HG03460 (cell line): ENCODE measurements around the gene PRDM5.

Source experiments
- ATAC-seq: cut with Tn5 transposase; IDR thresholded peaks from one replicate; pipeline ENCODE4 v1.9.1; 2021; ENCODE audit not compliant: unreplicated experiment

Gene PRDM5

GRCh38 chr4:120821977-120822376 is 100.5 kb downstream of the PRDM5 start:
- no peak for ATAC-seq

DNA sequence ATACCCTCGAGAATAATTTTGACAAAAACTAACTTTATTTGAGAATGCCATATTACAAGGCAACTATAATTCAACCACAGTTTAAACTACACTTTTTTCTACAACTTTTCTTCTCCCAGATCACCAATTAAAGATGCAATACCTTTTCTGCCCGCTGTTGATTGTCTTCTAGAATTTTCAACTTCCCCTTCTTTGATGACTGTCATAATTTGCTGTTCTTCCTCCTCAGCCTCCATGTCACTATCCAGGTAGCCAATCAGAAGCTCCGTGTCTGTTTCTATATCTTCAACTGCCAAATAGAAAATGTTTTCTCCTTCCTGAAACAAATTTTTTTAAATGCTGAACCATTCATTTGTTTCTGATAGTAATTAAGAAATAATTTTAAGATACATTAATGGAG is 101.5 kb downstream of the PRDM5 start:
- ATAC-seq: no peak

DNA sequence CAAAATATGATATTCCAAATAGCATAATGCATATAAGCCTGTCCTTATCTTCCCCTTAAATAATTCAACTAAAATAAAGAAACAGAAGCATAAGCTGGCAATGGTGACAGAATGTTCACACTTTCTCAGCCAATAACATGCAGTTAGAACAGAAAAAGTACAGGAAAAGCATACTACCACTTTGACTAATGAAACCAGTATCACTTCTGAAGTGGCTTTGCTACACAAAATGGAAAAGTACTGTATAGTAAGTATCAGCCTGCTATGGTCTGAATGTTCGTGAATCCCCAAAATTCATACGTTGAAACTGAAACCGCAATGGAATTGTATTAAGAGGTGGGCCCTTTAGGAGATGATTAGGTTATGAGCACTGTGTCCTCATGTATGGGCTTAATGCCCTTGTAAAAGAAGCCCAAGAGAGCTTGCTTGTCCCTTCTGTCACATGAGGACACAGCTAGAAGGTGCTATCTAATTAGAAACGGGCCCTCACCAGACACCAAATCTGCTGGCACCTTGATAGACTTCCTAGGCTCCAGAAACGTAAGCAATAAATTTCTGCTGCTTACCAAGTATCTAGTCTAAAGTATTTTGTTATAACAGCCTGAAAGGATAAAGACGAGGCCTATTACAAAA is 102.6 kb downstream of the PRDM5 start:
- ATAC-seq: no peak

- ATAC-seq: no peak
Measured at GRCh38 chr4:120816296-120816965, 106.1 kb downstream of the PRDM5 start.

- ATAC-seq: no peak
Measured at GRCh38 chr4:120815361-120815760, 107.2 kb downstream of the PRDM5 start.

GRCh38 chr4:120814886-120815285 is 107.6 kb downstream of the PRDM5 start:
- no peak for ATAC-seq

DNA sequence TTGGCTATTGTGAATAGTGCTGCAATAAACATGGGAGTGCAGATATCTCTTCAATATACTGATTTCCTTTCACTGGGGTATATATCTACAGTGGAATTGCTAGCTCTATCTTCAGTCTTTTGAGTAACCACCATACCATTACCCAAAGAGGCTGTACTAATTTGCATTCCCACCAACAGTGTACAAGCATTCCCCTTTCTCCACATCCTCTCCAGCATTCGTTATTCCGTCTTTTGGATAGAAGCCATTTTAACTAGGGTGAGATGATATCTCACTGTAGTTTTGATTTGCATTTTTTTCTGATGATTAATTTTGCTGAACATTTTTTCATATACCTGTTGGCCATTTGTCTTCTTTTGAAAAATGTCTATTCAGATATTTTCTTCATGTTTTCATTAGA is 110.3 kb downstream of the PRDM5 start:
- ATAC-seq: no peak

- ATAC-seq: no peak
Measured at GRCh38 chr4:120809518-120809917, 113.0 kb downstream of the PRDM5 start.

GRCh38 chr4:120808475-120809141 is 113.9 kb downstream of the PRDM5 start:
- no peak for ATAC-seq

DNA sequence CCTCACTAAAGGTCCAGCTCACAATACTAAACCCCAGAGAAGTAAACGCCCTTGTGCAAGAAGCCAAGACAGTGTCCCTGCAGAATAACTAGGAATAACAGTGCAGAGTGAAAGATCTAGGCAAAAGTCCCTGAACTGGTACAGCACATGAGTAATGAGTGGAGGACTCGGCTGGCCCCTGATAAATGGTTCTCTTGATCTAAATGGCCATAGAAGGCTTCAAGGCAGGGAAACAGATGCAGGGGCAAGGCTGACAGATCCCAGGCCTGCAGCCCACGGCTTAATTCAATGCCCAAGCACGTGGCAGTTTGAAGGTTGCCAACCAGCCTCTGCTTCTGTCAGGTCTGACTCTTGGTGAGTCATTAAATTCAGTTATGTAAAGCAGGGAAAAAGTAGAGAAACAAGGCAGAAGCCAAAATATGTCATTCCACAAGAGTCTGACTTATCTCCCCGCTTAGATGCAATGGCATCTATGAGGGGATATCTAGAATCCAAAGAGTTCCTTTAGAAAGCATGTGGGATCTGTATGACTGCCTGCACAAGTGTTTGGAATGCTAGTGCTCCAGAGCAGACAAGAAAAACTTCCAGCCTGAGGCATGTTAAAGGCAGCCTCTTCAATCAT is 121.3 kb downstream of the PRDM5 start:
- no peak for ATAC-seq

GRCh38 chr4:120798570-120798969 is 124.0 kb downstream of the PRDM5 start:
- no peak for ATAC-seq

DNA sequence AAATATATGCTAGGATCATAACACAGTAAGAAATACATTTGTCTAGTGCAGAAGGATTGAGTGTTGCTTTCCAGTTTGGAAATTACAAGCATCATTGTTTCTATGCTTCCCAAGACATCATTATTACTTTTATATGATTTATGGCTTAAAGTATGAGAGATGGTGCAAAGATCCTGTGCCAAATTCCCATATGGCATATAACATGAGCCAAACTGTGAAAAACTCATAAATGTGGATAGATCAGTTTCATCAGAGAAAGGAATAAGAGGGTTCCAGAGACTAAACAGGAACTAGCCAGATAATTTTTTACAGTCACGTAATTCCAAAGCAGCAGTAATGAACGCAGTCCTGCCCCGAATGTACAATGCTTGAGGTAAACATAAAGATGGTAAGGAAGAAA is 126.3 kb downstream of the PRDM5 start:
- no peak for ATAC-seq

DNA sequence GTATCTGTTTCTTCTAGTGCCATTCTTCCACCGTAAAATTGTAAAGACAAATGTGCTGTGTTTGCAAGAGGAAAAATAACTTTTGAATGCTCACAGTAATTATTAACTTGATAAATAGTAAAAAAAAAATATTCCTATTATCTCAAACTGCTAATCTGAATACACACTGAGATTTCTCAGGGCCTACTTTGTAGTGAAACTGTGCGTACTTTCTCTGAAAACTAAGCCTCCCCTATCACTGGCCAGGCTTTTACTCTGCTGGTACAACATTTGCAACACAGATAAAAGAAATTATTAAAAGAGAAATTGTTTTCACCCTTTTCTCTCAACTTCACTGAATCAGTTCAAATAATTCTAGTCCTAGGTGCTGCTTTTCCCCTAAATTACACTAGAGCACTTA is 137.3 kb downstream of the PRDM5 start:
- no peak for ATAC-seq

- ATAC-seq: no peak
Measured at GRCh38 chr4:120777459-120777858, 145.1 kb downstream of the PRDM5 start.

DNA sequence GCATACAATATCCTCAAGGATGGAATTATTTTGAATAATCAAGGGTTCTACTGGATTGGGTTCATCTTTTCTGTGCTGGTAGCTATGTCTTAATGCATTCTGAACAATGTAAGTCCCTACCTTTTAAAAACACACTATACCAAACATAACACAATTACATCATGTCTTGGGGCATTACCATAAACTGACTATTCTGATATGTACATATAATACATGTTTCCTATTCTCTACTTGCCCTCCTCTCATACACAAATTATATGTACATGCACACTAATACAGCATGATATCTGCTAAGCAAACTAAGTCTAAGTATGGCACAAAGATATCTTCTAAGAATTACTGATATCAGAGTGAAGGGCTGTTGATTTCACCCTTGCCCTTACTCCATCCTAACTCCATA is 147.1 kb downstream of the PRDM5 start:
- ATAC-seq: no peak

- ATAC-seq: no peak
Measured at GRCh38 chr4:120773641-120774040, 148.9 kb downstream of the PRDM5 start.

DNA sequence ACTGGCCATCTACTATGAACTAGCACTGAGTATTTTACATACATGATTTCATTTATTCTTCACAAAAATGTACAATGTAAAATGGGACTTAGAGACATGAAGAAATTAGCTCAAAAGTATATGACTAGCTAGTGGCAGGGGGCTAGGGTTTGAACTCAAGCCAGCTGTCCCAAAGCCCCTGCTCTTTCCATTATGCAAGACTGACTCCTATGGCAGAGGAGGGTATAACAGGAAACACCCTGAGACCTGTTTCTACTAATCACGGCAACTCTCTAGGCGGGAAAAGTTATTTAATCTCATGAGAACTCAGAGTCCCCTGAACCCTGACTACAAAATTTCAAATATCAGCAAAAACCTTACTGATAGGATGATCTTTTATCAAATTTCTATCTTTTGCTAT is 150.6 kb downstream of the PRDM5 start:
- no peak for ATAC-seq

- ATAC-seq: no peak
Measured at GRCh38 chr4:120770897-120771296, 151.6 kb downstream of the PRDM5 start.

DNA sequence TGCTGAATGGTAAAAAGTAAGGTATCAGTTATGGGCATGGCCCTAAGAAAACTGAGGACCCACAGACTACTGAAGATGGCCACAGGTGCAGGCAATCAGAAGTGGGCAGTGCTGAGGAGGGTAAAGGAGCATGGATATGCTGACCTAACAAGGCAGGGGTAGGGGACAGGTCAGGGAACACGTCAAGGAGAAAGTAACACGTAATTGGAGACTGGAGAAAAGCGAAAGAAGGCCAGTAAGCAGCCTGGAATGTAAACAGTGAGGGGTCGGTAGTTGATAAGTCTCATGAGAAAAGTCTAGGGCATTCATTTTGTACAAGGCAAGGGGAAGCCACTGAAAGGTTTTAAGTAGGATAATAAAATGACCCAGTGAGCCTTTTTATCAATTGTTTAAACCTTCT is 153.3 kb downstream of the PRDM5 start:
- no peak for ATAC-seq

GRCh38 chr4:120765260-120765680 is 157.3 kb downstream of the PRDM5 start:
- no peak for ATAC-seq

DNA sequence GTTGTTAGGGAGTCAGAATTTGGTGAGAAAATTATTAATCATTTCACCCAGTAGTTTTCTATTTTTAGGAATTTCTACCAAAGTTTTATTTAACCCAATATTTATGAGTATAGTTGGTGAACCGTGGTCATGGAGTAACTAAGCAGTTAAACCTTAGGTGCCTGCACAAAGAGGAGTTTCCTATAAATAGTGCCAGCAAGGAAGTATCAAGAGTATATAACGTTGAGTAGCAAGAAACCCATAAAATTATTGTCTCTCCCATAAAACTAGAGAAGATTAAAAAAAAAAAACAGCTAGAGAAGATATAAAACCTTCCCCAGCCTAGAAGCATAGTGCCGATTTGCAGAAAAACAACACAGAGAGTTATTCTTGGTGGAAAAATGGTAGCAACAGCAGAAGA is 158.9 kb downstream of the PRDM5 start:
- no peak for ATAC-seq

GRCh38 chr4:120761070-120761469 is 161.5 kb downstream of the PRDM5 start:
- no peak for ATAC-seq
